Urinary bladder (tissue), 4 donors: ENCODE results near the gene MOB3B. TPM values are rescaled to one million over a fixed set of nuclear protein-coding genes. Genes with fewer than 3 reads are reported as not detected.
"Not testable (repeated sequence)": the region's sequence is repeated elsewhere in the genome, so short reads cannot be mapped to it uniquely, and the experiment has no call there.

ENCODE experiments used
- DNase-seq: peaks from one replicate; pipeline ENCODE4 v3.0.0-alpha.2; 2015; ENCODE audit errors: extremely low spot score
- H3K27ac ChIP-seq: one replicate; pipeline ENCODE4 v1.5.1; 2013; ENCODE audit warnings: low read depth, mild to moderate bottlenecking, moderate library complexity
- H3K36me3 ChIP-seq: one replicate; pipeline ENCODE4 v1.6.1; 2013; ENCODE audit warnings: mild to moderate bottlenecking, moderate library complexity; ENCODE audit not compliant: insufficient read depth
- H3K4me1 ChIP-seq: one replicate; pipeline ENCODE4 v1.6.1; 2013; ENCODE audit warnings: mild to moderate bottlenecking, moderate library complexity; ENCODE audit not compliant: insufficient read depth
- H3K4me3 ChIP-seq: one replicate; pipeline ENCODE4 v1.5.1; 2013; ENCODE audit warnings: low read depth, low read length
- WGBS: extraction: QIAGEN DNeasy Blood & Tissue Kit; methylation state at CpG from one replicate; pipeline ENCODE4 v1.1.7; 2013; 5-methylcytosine and 5-hydroxymethylcytosine counted together
- polyA plus RNA-seq: library from polyadenylated mRNA; stranded (reverse); fragments of 200-250 nt; gene quantifications from one replicate; pipeline ENCODE4 v1.2.3, GENCODE V29; 2013
- total RNA-seq: library from RNA; depleted of rRNA; stranded (reverse); fragments of >200 nt; gene quantifications from one replicate; pipeline ENCODE4 v1.2.3, GENCODE V29; 2014
- donor health status: healthy with polysubstance abuse.
- donor health status: healthy.

MOB3B gene
- total and polyA plus RNA-seq, 2 donors = 3.8 to 8.0 TPM

- Histone ChIP-seq H3K4me3 (no peak overlapping the region), H3K36me3 (no peaks in the 10 kb centered on the region), H3K4me1 (no peaks in the 10 kb centered on the region), H3K27ac (no peak overlapping the region)
- DNase-seq = no peak
- WGBS = over 99% methylated on average over 6 of the region's 6 CpGs
Observed at GRCh38 chr9:27470291-27470856, 59.2 kb downstream of the MOB3B start.

DNA sequence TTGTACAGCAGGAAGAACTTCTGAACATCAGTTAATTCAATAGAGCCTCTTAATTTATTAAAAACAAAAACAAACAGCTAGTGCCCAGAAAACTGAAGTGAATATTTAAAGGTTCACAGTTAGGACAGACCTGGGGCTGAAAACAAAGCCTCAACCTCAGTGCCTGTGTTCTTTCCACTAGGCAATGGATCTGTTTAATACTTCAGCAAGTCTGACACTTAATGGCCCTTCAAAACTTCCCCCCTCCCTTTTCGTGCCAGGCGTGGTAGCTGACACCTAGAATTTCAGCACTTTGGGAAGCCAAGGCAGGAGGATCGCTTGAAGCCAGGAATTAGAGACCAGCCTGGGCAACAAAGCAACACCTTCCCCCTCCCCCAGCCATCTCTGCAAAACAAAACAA is 60.1 kb downstream of the MOB3B start:
- no peak for DNase-seq
- H3K36me3 ChIP-seq = no peaks in the 10 kb centered on the region
- H3K4me1 ChIP-seq = no peaks in the 10 kb centered on the region
- WGBS = 94% methylated on average over 3 of the region's 3 CpGs
- H3K4me3 ChIP-seq = no peak overlapping the region
- no peak overlapping the region for H3K27ac ChIP-seq

- no peak for DNase-seq
- 85% methylated on average over 5 of the region's 5 CpGs for WGBS
- Histone ChIP-seq H3K4me1 (no peaks in the 10 kb centered on the region), H3K4me3 (no peak overlapping the region), H3K36me3 (no peaks in the 10 kb centered on the region), H3K27ac (no peak overlapping the region)
Observed at GRCh38 chr9:27468462-27469110, 61.0 kb downstream of the MOB3B start.

GRCh38 chr9:27468000-27468399 is 61.6 kb downstream of the MOB3B start:
- Histone ChIP-seq H3K4me3 (no peak overlapping the region), H3K36me3 (no peaks in the 10 kb centered on the region), H3K4me1 (no peaks in the 10 kb centered on the region), H3K27ac (no peak overlapping the region)
- 95% methylated on average over 1 of the region's 1 CpG for WGBS
- DNase-seq = no peak

GRCh38 chr9:27467486-27467885 is 62.1 kb downstream of the MOB3B start:
- no peak overlapping the region for H3K27ac ChIP-seq
- H3K4me1 ChIP-seq = no peaks in the 10 kb centered on the region
- H3K4me3 ChIP-seq = no peak overlapping the region
- H3K36me3 ChIP-seq = no peaks in the 10 kb centered on the region
- WGBS = 96% methylated on average over 4 of the region's 4 CpGs
- DNase-seq = no peak

- DNase-seq, H3K27ac ChIP-seq, H3K4me1 ChIP-seq, H3K4me3 ChIP-seq, H3K36me3 ChIP-seq: not testable (repeated sequence)
- WGBS = 88% methylated on average over 6 of the region's 6 CpGs
Observed at GRCh38 chr9:27466516-27466915, 63.1 kb downstream of the MOB3B start.

GRCh38 chr9:27464950-27465349 is 64.7 kb downstream of the MOB3B start:
- H3K4me1 ChIP-seq, H3K36me3 ChIP-seq, H3K27ac ChIP-seq, DNase-seq, H3K4me3 ChIP-seq: not testable (repeated sequence)
- 94% methylated on average over 3 of the region's 3 CpGs for WGBS

DNA sequence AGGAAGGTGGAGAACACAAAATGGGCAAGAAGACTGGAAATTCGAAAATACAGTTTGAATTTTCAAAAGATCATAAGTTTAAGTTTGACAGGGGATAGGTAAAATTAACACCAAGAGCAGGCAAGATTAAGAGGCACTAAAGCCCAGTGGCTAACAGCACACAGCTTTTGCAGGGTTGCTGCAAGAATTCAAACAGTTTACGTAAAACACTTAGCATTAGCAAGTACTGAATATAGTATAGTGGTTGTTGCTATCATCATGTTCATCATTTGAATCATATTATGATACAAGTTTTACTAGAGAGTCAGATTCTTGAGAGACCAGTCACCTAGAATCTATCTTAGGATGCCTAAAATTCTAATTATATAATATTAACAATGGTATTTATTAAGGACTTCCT is 66.8 kb downstream of the MOB3B start:
- Histone ChIP-seq H3K36me3 (no peaks in the 10 kb centered on the region), H3K4me1 (no peaks in the 10 kb centered on the region)
- 86% methylated on average over 2 of the region's 2 CpGs for WGBS

DNA sequence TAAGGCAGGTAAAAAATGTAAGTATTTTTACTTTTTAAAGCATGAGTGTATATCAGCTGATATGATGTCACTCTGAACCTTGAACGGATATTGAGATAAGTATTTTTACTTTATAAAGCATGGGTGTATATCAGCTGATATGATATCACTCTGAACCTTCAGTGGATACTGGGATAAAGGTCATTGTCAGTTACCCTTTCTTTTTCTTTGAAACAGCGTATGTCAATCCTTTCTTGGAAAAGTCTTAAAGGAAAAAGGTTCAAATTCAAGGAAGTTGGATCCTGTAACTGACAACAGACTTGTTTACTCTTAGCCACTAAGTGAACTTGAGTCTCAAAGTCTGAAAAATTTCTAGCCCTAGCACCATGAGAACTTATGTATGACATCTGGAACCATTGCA is 67.2 kb downstream of the MOB3B start:
- DNase-seq = no peak
- Histone ChIP-seq H3K4me1 (no peaks in the 10 kb centered on the region), H3K36me3 (no peaks in the 10 kb centered on the region), H3K4me3 (no peak overlapping the region), H3K27ac (no peak overlapping the region)
- 73% methylated on average over 2 of the region's 2 CpGs for WGBS

More for the DNA sequence above, 66.8 kb downstream of the MOB3B start:
- Histone ChIP-seq H3K4me3 (no peak overlapping the region), H3K27ac (no peak overlapping the region)
- no peak for DNase-seq

- H3K27ac ChIP-seq = no peak overlapping the region
- no peak for DNase-seq
- 59% methylated on average over 5 of the region's 5 CpGs for WGBS
- H3K4me3 ChIP-seq = no peak overlapping the region
- H3K36me3 ChIP-seq = no peaks in the 10 kb centered on the region
- no peaks in the 10 kb centered on the region for H3K4me1 ChIP-seq
Observed at GRCh38 chr9:27460226-27461023, 69.2 kb downstream of the MOB3B start.

GRCh38 chr9:27457445-27457844 is 72.2 kb downstream of the MOB3B start:
- DNase-seq = no peak
- Histone ChIP-seq H3K4me1 (no peaks in the 10 kb centered on the region), H3K36me3 (peaks cover 3% of the 10 kb centered on the region), H3K27ac (no peak overlapping the region), H3K4me3 (no peak overlapping the region)
- WGBS = 84% methylated on average over 4 of the region's 4 CpGs

- H3K36me3 ChIP-seq = peaks cover 3% of the 10 kb centered on the region
- H3K4me3 ChIP-seq = no peak overlapping the region
- peaks cover 2% of the 10 kb centered on the region for H3K4me1 ChIP-seq
- WGBS = 88% methylated on average over 6 of the region's 6 CpGs
- no peak overlapping the region for H3K27ac ChIP-seq
- no peak for DNase-seq
Observed at GRCh38 chr9:27453860-27454553, 75.6 kb downstream of the MOB3B start.

- peaks cover 3% of the 10 kb centered on the region for H3K36me3 ChIP-seq
- 39% methylated on average over 3 of the region's 3 CpGs for WGBS
- H3K4me1 ChIP-seq = peaks cover 2% of the 10 kb centered on the region
- H3K4me3 ChIP-seq = no peak overlapping the region
- no peak overlapping the region for H3K27ac ChIP-seq
- no peak for DNase-seq
Observed at GRCh38 chr9:27451207-27451797, 78.3 kb downstream of the MOB3B start.
